IPS-15b (cell line): Measurements from ENCODE around the gene OR52H1.
"Not testable (repeated sequence)": the region's sequence is repeated elsewhere in the genome, so short reads cannot be mapped to it uniquely, and the experiment has no call there.

Source experiments
- H3K27me3 ChIP-seq: one replicate; pipeline ENCODE4 v1.6.1; 2013; ENCODE audit warnings: low read length; ENCODE audit not compliant: control insufficient read depth, insufficient read depth
- H3K36me3 ChIP-seq: one replicate; pipeline ENCODE4 v1.6.1; 2013; ENCODE audit warnings: low read length; ENCODE audit not compliant: control insufficient read depth, insufficient read depth
- H3K4me1 ChIP-seq: one replicate; pipeline ENCODE4 v1.6.1; 2013; ENCODE audit warnings: mild to moderate bottlenecking, low read length; ENCODE audit not compliant: control insufficient read depth, insufficient read depth
- H3K4me3 ChIP-seq: one replicate; pipeline ENCODE4 v1.5.1; 2013; ENCODE audit warnings: low read depth, low read length
- H3K9ac ChIP-seq: one replicate; pipeline ENCODE4 v1.6.1; 2013; ENCODE audit warnings: low read depth, mild to moderate bottlenecking, low read length
- H3K9me3 ChIP-seq: one replicate; pipeline ENCODE4 v1.6.1; 2013; ENCODE audit warnings: mild to moderate bottlenecking, low read length; ENCODE audit not compliant: control insufficient read depth, insufficient read depth

OR52H1 gene

DNA sequence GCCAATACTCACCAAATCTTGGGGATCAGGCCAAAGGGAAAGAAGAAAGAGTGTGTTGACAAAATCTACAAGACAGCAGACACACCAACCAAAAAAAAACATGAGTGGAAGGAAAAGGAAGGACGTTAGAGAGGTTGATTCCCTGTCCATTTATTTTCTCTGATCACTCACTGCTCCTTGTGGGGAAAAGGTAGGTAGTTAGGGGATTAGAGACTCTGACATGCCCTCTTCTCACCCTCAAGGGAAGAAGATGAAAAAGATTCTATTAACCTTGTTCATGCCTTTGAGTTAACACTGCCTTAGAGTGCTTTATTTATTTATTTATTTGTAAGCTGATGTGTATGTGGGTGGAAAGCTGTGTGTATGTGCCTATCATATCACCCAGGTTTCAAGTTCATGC, at the start of gene OR52H1:
TSS of gene OR52H1 (minus strand) at position 101 of the 400 bp plus-strand sequence. CDS start 3,035 bp downstream, outside the sequence.
- no peak within 1 kb of the TSS for H3K9ac ChIP-seq
- no peaks in the 10 kb centered on the region for H3K36me3 ChIP-seq
- no peaks in the 10 kb centered on the region for H3K9me3 ChIP-seq
- no peaks in the 10 kb centered on the region for H3K27me3 ChIP-seq
- H3K4me1 ChIP-seq, result no peaks in the 10 kb centered on the region
- H3K4me3 ChIP-seq, result no peak within 1 kb of the TSS

GRCh38 chr11:5597953-5598352, 49.6 kb upstream of the OR52H1 start:
- peaks cover 8% of the 10 kb centered on the region for H3K4me1 ChIP-seq
- no peaks in the 10 kb centered on the region for H3K36me3 ChIP-seq
- H3K4me3 ChIP-seq, result peak overlapping the region; percentile 86
- peak overlapping the region; percentile 29 for H3K9ac ChIP-seq
- no peaks in the 10 kb centered on the region for H3K9me3 ChIP-seq
- H3K27me3 ChIP-seq, result no peaks in the 10 kb centered on the region

DNA sequence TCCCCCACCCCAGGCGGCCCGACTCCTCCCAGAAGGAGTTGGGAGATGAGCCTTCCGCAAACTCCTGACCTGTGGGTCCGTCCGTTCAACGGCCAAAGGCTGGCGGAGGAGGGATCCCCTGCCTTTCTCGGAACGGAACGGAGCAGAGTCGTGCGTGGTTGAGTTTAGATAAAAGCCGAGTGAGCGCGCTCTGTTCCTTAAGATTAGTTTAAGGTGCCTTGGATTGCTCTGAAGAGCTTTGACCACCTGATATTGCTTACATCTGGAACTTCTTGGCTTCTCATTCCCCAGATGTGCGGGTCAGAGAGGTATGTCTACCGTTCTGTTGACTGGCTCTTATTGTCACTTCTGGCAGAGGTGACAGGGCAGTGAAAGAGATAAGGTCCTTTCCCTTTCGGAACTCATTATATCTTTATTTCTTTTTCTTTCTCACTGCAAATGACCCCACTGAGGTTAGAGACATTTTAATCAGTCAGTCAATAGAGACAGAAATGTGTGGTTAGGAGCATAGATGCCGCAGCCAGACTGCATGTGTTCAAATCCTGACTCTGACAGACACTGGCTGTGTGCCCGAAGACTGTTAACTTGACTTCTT, 48.4 kb upstream of the OR52H1 start, which contains the start of gene TRIM6:
TSS of gene TRIM6 (plus strand) at position 31 of the 595 bp plus-strand sequence. CDS start at position 292, 261 bp downstream.
- H3K9ac ChIP-seq, result peak within 1 kb of the TSS; percentile 80
- H3K27me3 ChIP-seq, result no peaks in the 10 kb centered on the region
- peak within 1 kb of the TSS; percentile 86 for H3K4me3 ChIP-seq
- no peaks in the 10 kb centered on the region for H3K36me3 ChIP-seq
- no peaks in the 10 kb centered on the region for H3K9me3 ChIP-seq
- peaks cover 8% of the 10 kb centered on the region for H3K4me1 ChIP-seq

- H3K36me3 ChIP-seq, result no peaks in the 10 kb centered on the region
- peaks cover 2% of the 10 kb centered on the region for H3K4me1 ChIP-seq
- no peak overlapping the region for H3K4me3 ChIP-seq
- H3K27me3 ChIP-seq, result no peaks in the 10 kb centered on the region
- no peak overlapping the region for H3K9ac ChIP-seq
- H3K9me3 ChIP-seq, result no peaks in the 10 kb centered on the region
Measured at GRCh38 chr11:5593146-5593545, 44.8 kb upstream of the OR52H1 start.

DNA sequence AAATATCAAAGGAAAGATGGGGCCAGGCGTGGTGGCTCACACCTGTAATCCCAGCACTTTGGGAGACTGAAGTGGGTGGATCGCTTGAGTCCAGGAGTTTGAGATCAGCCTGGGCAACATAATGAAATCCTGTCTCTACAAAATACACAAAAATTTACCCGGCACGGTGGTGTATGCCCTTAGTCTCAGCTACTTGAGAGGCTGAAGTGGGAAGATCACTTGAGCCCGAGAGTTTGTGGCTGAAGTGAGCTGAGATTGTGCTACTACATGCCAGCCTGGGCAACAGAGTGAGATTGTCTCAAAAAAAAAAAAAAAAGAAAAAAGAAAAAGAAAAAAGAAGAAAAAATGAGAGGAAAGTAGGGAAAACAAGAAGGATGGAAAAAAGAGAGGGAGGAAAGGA, 44.3 kb upstream of the OR52H1 start:
- Histone ChIP-seq H3K4me3 (no peak overlapping the region), H3K36me3 (no peaks in the 10 kb centered on the region), H3K9ac (no peak overlapping the region), H3K9me3 (no peaks in the 10 kb centered on the region), H3K4me1 (no peaks in the 10 kb centered on the region), H3K27me3 (no peaks in the 10 kb centered on the region)

DNA sequence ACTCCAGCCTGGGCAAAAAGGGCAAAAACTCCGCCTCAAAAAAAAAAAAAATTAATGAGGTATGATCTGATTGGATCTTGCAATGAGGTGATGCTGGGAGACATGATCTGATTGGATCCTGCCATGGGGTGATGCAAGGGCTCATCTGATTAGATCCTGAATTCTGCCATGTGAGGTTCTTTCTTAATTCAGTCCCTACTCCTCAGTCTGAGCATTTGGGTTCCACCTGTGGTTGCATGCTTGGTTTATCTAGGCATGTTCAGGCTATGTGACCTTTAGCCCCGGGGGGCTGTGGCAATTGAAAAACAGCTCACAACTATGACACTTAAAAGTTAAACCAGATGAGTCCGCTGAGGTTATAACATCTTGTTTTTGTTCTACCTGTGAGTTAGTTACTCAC, 43.3 kb upstream of the OR52H1 start:
- no peaks in the 10 kb centered on the region for H3K4me1 ChIP-seq
- no peaks in the 10 kb centered on the region for H3K27me3 ChIP-seq
- H3K36me3 ChIP-seq, result no peaks in the 10 kb centered on the region
- H3K9me3 ChIP-seq, result no peaks in the 10 kb centered on the region
- H3K9ac ChIP-seq, result no peak overlapping the region
- no peak overlapping the region for H3K4me3 ChIP-seq

DNA sequence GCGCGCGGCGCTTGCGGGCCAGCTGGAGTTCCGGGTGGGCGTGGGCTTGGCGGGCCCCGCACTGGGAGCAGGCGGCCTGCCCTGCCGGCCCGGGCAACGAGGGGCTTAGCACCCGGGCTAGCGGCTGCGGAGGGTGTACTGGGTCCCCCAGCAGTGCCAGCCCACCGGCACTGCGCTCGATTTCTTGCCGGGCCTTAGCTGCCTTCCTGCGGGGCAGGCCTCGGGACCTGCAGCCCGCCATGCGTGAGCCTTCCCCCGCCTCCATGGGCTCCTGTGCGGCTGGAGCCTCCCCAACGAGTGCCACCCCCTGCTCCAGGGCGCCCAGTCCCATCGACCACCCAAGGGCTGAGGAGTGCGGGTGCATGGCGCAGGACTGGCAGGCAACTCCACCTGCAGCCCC, 41.6 kb upstream of the OR52H1 start:
- not testable (repeated sequence) for H3K9ac ChIP-seq, H3K4me1 ChIP-seq, H3K27me3 ChIP-seq, H3K36me3 ChIP-seq, H3K9me3 ChIP-seq, H3K4me3 ChIP-seq

- H3K9me3 ChIP-seq, H3K4me1 ChIP-seq, H3K9ac ChIP-seq, H3K36me3 ChIP-seq, H3K27me3 ChIP-seq, H3K4me3 ChIP-seq: not testable (repeated sequence)
Measured at GRCh38 chr11:5584458-5584857, 36.1 kb upstream of the OR52H1 start.

DNA sequence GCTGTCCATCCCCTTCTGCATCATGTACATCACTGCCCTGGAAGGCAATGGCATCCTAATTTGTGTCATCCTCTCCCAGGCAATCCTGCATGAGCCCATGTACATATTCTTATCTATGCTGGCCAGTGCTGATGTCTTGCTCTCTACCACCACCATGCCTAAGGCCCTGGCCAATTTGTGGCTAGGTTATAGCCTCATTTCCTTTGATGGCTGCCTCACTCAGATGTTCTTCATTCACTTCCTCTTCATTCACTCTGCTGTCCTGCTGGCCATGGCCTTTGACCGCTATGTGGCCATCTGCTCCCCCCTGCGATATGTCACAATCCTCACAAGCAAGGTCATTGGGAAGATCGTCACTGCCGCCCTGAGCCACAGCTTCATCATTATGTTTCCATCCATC, 32.7 kb upstream of the OR52H1 start:
- Histone ChIP-seq H3K4me3 (no peak overlapping the region), H3K36me3 (no peaks in the 10 kb centered on the region), H3K27me3 (no peaks in the 10 kb centered on the region), H3K9ac (no peak overlapping the region), H3K4me1 (no peaks in the 10 kb centered on the region), H3K9me3 (no peaks in the 10 kb centered on the region)

- Histone ChIP-seq H3K27me3 (no peaks in the 10 kb centered on the region), H3K9ac (no peak within 1 kb of the TSS)
Measured at GRCh38 chr11:5580577-5580976, 32.2 kb upstream of the OR52H1 start, which contains the start of gene OR52B6. Gene OR52B6 (plus strand): TSS chr11:5580877. CDS start chr11:5580877, 0 bp downstream.

GRCh38 chr11:5577101-5577500, 28.8 kb upstream of the OR52H1 start:
- Histone ChIP-seq H3K4me1 (no peaks in the 10 kb centered on the region), H3K36me3 (no peaks in the 10 kb centered on the region), H3K9me3 (no peaks in the 10 kb centered on the region), H3K27me3 (no peaks in the 10 kb centered on the region), H3K4me3 (no peak overlapping the region), H3K9ac (no peak overlapping the region)

More at GRCh38 chr11:5580577-5580976, 32.2 kb upstream of the OR52H1 start, which contains the start of gene OR52B6:
- no peaks in the 10 kb centered on the region for H3K4me1 ChIP-seq
- no peaks in the 10 kb centered on the region for H3K36me3 ChIP-seq
- H3K9me3 ChIP-seq, result no peaks in the 10 kb centered on the region
- H3K4me3 ChIP-seq, result no peak within 1 kb of the TSS

DNA sequence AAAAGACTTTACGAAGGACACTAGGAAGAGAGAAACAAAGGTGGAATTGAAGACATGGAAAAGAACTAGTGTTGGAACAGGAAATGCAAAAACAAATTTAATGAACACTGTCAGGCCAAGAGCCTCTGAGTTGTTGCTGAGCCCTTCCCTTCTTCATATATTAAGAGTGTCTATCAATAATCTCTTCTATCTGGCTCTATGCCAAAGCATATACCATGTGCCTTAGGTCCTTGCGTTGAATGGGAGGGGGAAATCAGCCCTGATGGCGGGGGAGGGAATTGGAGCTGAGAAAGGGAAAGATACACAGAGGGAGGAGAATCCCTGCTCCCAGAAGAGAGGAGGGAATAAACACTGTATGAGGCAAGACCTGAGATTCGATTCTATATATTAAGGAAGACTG, 26.8 kb upstream of the OR52H1 start:
- no peaks in the 10 kb centered on the region for H3K27me3 ChIP-seq
- H3K9me3 ChIP-seq, result no peaks in the 10 kb centered on the region
- H3K9ac ChIP-seq, result no peak overlapping the region
- no peak overlapping the region for H3K4me3 ChIP-seq
- no peaks in the 10 kb centered on the region for H3K36me3 ChIP-seq
- H3K4me1 ChIP-seq, result no peaks in the 10 kb centered on the region
